ENCODE data around the gene PPM1J. TPM values are rescaled to one million over a fixed set of nuclear protein-coding genes. Genes with fewer than 3 reads are reported as not detected.

PPM1J gene
- total and polyA plus RNA-seq, 2 of the 8 experiments (the other 6 are each of a cell fraction or from before 2014, with no cell fraction given) = 19.4 to 31.6 TPM

GRCh38 chr1:112708002-112708448, 7.1 kb downstream of the PPM1J start:
- Histone ChIP-seq H2BK5ac (ENCODE audit: low read depth, low read length) (no peak overlapping the region), H3K27me3 (replicated peaks in 1 of 4; ENCODE audit: control insufficient read depth in 3 of 4, extremely low read depth in 1 of 4, insufficient read depth in 3 of 4, low read length in 3 of 4) (peaks cover 0 to 9% (median 4%) of the 10 kb centered on the region in 4 experiments; a peak in 2 of 7 replicates), H4K20me1 (replicated peaks in 1 of 2; ENCODE audit: control insufficient read depth in 1 of 2, insufficient read depth in 2 of 2, low read length in 2 of 2) (peaks cover 0 to 9% of the 10 kb centered on the region in 2 experiments), H3K4ac (replicated peaks; ENCODE audit: insufficient read length, low read depth, low read length) (no peak overlapping the region), H3K4me1 (replicated peaks in 1 of 4; ENCODE audit: control insufficient read depth in 3 of 4, insufficient read depth in 4 of 4, low read length in 3 of 4) (peaks cover 10 to 38% (median 24%) of the 10 kb centered on the region in 4 experiments), H4K8ac (ENCODE audit: extremely low read depth, insufficient read depth, low read length) (no peak overlapping the region), H4K5ac (ENCODE audit: insufficient read length, low read depth, low read length) (no peak overlapping the region), H3K36me3 (ENCODE audit: control insufficient read depth in 2 of 4, insufficient read depth in 4 of 4, low read length in 3 of 4) (peaks cover 0 to 5% (median 3%) of the 10 kb centered on the region in 4 experiments; a peak in 4 of 8 replicates), H3K9me3 (ENCODE audit: insufficient read depth in 2 of 2, low read depth in 1 of 2, low read length in 1 of 2) (no peaks in the 10 kb centered on the region), H3K27ac (ENCODE audit: low read depth, low read length) (no peak overlapping the region), H3K18ac (ENCODE audit: extremely low read depth, low read length) (no peak overlapping the region), H3K79me1 (ENCODE audit: low read depth, low read length) (no peaks in the 10 kb centered on the region), H2BK15ac (ENCODE audit: low read length) (no peak overlapping the region), H2AK5ac (ENCODE audit: low read depth, low read length) (no peak overlapping the region), H3K79me2 (ENCODE audit: control insufficient read depth in 1 of 2, insufficient read depth in 2 of 2, low read length in 2 of 2) (no peaks in the 10 kb centered on the region), H3K4me3 (ENCODE audit: extremely low read depth in 1 of 4, insufficient read depth in 2 of 4, low read depth in 3 of 4, low read length in 4 of 4) (peak overlapping the region in 1 of 4 experiments; percentile 78; a peak in 2 of 8 replicates), H3K23me2 (ENCODE audit: low read depth, low read length) (peaks cover 11% of the 10 kb centered on the region; the same call in 1 of the 2 replicates), H2BK12ac (ENCODE audit: low read depth, low read length) (no peak overlapping the region), H3K14ac (ENCODE audit: insufficient read length) (no peak overlapping the region), H3K9ac (replicated peaks in 1 of 4; ENCODE audit: extremely low read depth in 1 of 4, low read depth in 3 of 4, low read length in 3 of 4) (no peak overlapping the region), H3K4me2 (ENCODE audit: insufficient read depth in 1 of 2, low read depth in 2 of 2, low read length in 2 of 2) (peak overlapping the region; percentile 15 to 90; a peak in 2 of 4 replicates), H3K23ac (ENCODE audit: insufficient read length) (no peak overlapping the region), H2AFZ (ENCODE audit: low read length) (no peak overlapping the region), H3K56ac (replicated peaks; ENCODE audit: insufficient read length, low read depth, low read length) (no peak overlapping the region), H4K91ac (replicated peaks; ENCODE audit: insufficient read length, low read length) (no peak overlapping the region), H2BK120ac (replicated peaks; ENCODE audit: low read depth, low read length) (no peak overlapping the region), H2BK20ac (ENCODE audit: low read length) (no peak overlapping the region)
- CTCF ChIA-PET (ENCODE audit: partially characterized antibody) = interaction anchor here (0.6 to 3.0 kb wide), 30 partner anchors 8 to 365 kb away, joined by 3 to 15 read pairs (median 3); partner anchors contain the start of genes LRIG2 and MOV10
- DNase-seq (ENCODE audit: low read depth in 1 of 2, low spot score in 2 of 2) (no peak), FAIRE-seq (no peak)
- no peak for TF ChIP-seq EP300 (IDR thresholded peaks at IDR 0.05; ENCODE audit: borderline replicate concordance in 1 of 2, low read depth in 2 of 2, low read length in 2 of 2)
- TF ChIP-seq RBBP5 (IDR thresholded peaks at IDR 0.05; ENCODE audit: borderline replicate concordance, low read depth, low read length) = no peak
- TF ChIP-seq CHD1 (IDR thresholded peaks at IDR 0.05; ENCODE audit: low read depth, low read length) = no peak
- TF ChIP-seq SP2 (IDR thresholded peaks at IDR 0.05; ENCODE audit: low read length) = no peak
- TF ChIP-seq SIX5 (IDR thresholded peaks at IDR 0.05; ENCODE audit: low read depth, low read length) = no peak
- TF ChIP-seq, protein P1, sequence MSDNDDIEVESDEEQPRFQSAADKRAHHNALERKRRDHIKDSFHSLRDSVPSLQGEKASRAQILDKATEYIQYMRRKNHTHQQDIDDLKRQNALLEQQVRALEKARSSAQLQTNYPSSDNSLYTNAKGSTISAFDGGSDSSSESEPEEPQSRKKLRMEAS (IDR thresholded peaks at IDR 0.05) = no peak
- no peak for TF ChIP-seq GABPA (IDR thresholded peaks at IDR 0.05; ENCODE audit: borderline replicate concordance, insufficient read depth, low read length)
- TF ChIP-seq RFX5 (IDR thresholded peaks at IDR 0.05; ENCODE audit: borderline replicate concordance, low read depth, low read length) = no peak
- TF ChIP-seq BCL11A (IDR thresholded peaks at IDR 0.05; ENCODE audit: low read depth in 2 of 2, low read length in 2 of 2) = no peak
- no peak for TF ChIP-seq E2F6 (IDR thresholded peaks at IDR 0.05)
- TF ChIP-seq POU5F1 (IDR thresholded peaks at IDR 0.05; ENCODE audit: low read depth, low read length) = no peak
- POLR2A ChIA-PET (ENCODE audit: partially characterized antibody) = interaction anchor here (0.6 to 1.7 kb wide), 5 partner anchors 10 to 242 kb away, joined by 3 to 17 read pairs (median 3); partner anchors contain the start of gene MOV10
- 82% methylated on average over 6 of the region's 6 CpGs; no CpG with 5 or more reads in 1 of the 2 experiments for WGBS, 2 experiments (ENCODE audit: extremely low coverage in 1 of 2, insufficient coverage in 1 of 2, insufficient read length in 1 of 2, insufficient replicate concordance in 2 of 2, low coverage in 1 of 2, low lambda C conversion rate in 2 of 2, missing lambda C conversion rate in 1 of 2)

All from H1 (cell line).